AG04449 (cell line): ENCODE data around the gene MIS18BP1.
"Not testable (repeated sequence)": the region's sequence is repeated elsewhere in the genome, so short reads cannot be mapped to it uniquely, and the experiment has no call there.

Experiments
- CTCF ChIA-PET: fragments of 350-600 bp; formaldehyde crosslinking; extraction: SDS; loops from one replicate; lab custom pipeline; 2021; ENCODE audit warnings: antibody characterized with exemption; lab: Yijun Ruan, JAX
- POLR2A ChIA-PET: fragments of 400-600, 350-600 bp; formaldehyde crosslinking; extraction: SDS; loops from one replicate; lab custom pipeline; 2020; ENCODE audit warnings: antibody characterized with exemption, inconsistent platforms; lab: Yijun Ruan, JAX
- DNase-seq: peaks from one replicate; pipeline ENCODE4 v3.0.0-alpha.2; 2010; ENCODE audit warnings: low read depth, low spot score
- H3K4me3 ChIP-seq: 2 replicates; pipeline ENCODE4 v1.5.1; 2011; ENCODE audit warnings: low read depth, mild to moderate bottlenecking, control low read depth, low read length
- CTCF ChIP-seq: IDR thresholded peaks from one replicate; pipeline ENCODE4 v1.5.1; 2011; ENCODE audit warnings: mild to moderate bottlenecking, moderate library complexity, low read length, control low read depth, inconsistent platforms; ENCODE audit not compliant: insufficient read depth; ENCODE audit errors: missing control alignments

MIS18BP1 gene

GRCh38 chr14:45253070-45253753 lies at the start of gene MIS18BP1:
MIS18BP1 (minus strand) TSS chr14:45253202; CDS start chr14:45247286, 5,916 bp downstream.
- peak within 1 kb of the TSS; percentile 86 for H3K4me3 ChIP-seq
- peak; percentile 76 for DNase-seq
- CTCF ChIA-PET, result interaction anchor here (0.7 to 4.1 kb wide), 24 partner anchors 9 to 344 kb away, joined by 3 to 27 read pairs (median 4); no protein-coding TSS in a partner anchor
- TF ChIP-seq CTCF, result peak; percentile 65
- POLR2A ChIA-PET, result interaction anchor here (1.5 kb wide), 1 partner anchor 169 kb away, joined by 4 read pairs; the partner anchor contains the start of gene PRPF39

GRCh38 chr14:45298423-45299117 lies 45.6 kb upstream of the MIS18BP1 start:
- no peak for DNase-seq
- POLR2A ChIA-PET, result no interaction called here
- CTCF ChIA-PET, result no interaction called here
- H3K4me3 ChIP-seq, result no peak overlapping the region
- no peak for TF ChIP-seq CTCF

- POLR2A ChIA-PET, H3K4me3 ChIP-seq, DNase-seq, CTCF ChIA-PET: not testable (repeated sequence)
These were observed 41.8 kb upstream of the MIS18BP1 start for GRCh38 chr14:45294796-45295195.

GRCh38 chr14:45290547-45290946 lies 37.5 kb upstream of the MIS18BP1 start:
- ChIA-PET POLR2A (no interaction called here), CTCF (no interaction called here)
- no peak for TF ChIP-seq CTCF
- H3K4me3 ChIP-seq, result no peak overlapping the region
- no peak for DNase-seq

GRCh38 chr14:45287610-45288009 lies 34.6 kb upstream of the MIS18BP1 start:
- ChIA-PET POLR2A (no interaction called here), CTCF (no interaction called here)
- TF ChIP-seq CTCF, result no peak
- no peak overlapping the region for H3K4me3 ChIP-seq
- DNase-seq, result no peak

GRCh38 chr14:45284802-45285201 lies 31.8 kb upstream of the MIS18BP1 start:
- H3K4me3 ChIP-seq, result no peak overlapping the region
- POLR2A ChIA-PET, result no interaction called here
- no peak for TF ChIP-seq CTCF
- CTCF ChIA-PET, result no interaction called here
- DNase-seq, result no peak

GRCh38 chr14:45281731-45282400 lies 28.9 kb upstream of the MIS18BP1 start:
- CTCF ChIA-PET, result interaction anchor here (1.8 kb wide), 1 partner anchor 13 kb away, joined by 6 read pairs; no protein-coding TSS in a partner anchor
- POLR2A ChIA-PET, result not testable (repeated sequence)

More at GRCh38 chr14:45281731-45282400, 28.9 kb upstream of the MIS18BP1 start:
- not testable (repeated sequence) for H3K4me3 ChIP-seq, DNase-seq
